ENCODE results near the gene NUBP2. TPM values are rescaled to one million over a fixed set of nuclear protein-coding genes. Genes with fewer than 3 reads are reported as not detected.

The NUBP2 gene
- total RNA-seq, 2 donors from 2014 or later: 47.9 to 81.8 TPM

DNA sequence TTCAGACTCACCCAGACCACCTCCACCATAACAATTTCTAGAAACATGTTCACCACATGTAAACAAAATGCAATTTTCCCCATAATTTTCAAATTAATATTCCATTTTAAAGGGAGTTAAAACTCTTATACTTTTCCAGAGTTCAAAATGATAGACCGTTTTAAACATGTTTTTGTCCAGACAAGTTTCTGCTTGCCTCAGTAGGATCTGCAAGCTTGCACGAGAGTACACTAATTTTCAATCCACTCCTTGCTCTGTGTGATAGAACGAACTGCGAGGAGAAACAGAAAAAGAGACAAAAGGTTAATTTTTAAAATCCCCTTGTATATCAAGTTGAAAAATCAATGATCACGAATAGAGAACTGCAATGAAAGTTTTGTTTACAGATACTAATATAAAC lies 51.3 kb downstream of the NUBP2 start:
- ATAC-seq: no peak
- no peaks in the 10 kb centered on the region for H3K9me3 Mint-ChIP-seq
- H3K27me3 Mint-ChIP-seq: no peaks in the 10 kb centered on the region
- H3K36me3 Mint-ChIP-seq: no peaks in the 10 kb centered on the region
- no peak overlapping the region for H3K4me3 Mint-ChIP-seq
- DNase-seq (ENCODE audit: low spot score): no peak
- H3K4me1 Mint-ChIP-seq (ENCODE audit: low read depth in 2 of 2): peaks cover 0 to 11% of the 10 kb centered on the region in 2 donors
- no peak overlapping the region for H3K27ac Mint-ChIP-seq

Other genes starting within 250 kb of the NUBP2 start
- gene TMEM204, start 249.3 kb upstream of the NUBP2 start, total RNA-seq: 10 to 100 TPM in 1 of 2 donors, 1 to 10 TPM in 1; 2.8 to 10.7 TPM
- gene IFT140, start 170.9 kb upstream of the NUBP2 start, total RNA-seq: 1 to 10 TPM; 5.1 to 7.0 TPM
- 10 to 100 TPM; 33.3 to 35.3 TPM for gene CRAMP1, start 170.6 kb upstream of the NUBP2 start, total RNA-seq
- gene JPT2, start 104.7 kb upstream of the NUBP2 start, total RNA-seq: 10 to 100 TPM; 56.1 to 61.1 TPM
- 100 to 1,000 TPM in 1 of 2 donors, 10 to 100 TPM in 1; 92.8 to 132 TPM for gene MAPK8IP3, start 76.8 kb upstream of the NUBP2 start, total RNA-seq
- gene NME3, start 11.4 kb upstream of the NUBP2 start, total RNA-seq: 10 to 100 TPM; 37.4 to 46.4 TPM
- gene EME2, start 10.2 kb upstream of the NUBP2 start, total RNA-seq: 10 to 100 TPM; 34.8 to 55.0 TPM
- gene MRPS34, start 9.8 kb upstream of the NUBP2 start, total RNA-seq: 100 to 1,000 TPM in 1 of 2 donors, 10 to 100 TPM in 1; 98.1 to 192 TPM
- gene SPSB3, start 389 bp upstream of the NUBP2 start, total RNA-seq: 10 to 100 TPM; 26.9 to 30.1 TPM
- gene IGFALS, start 10.7 kb downstream of the NUBP2 start, total RNA-seq: under 1 TPM in 1 of 2 donors, not detected in 1; 0.12 TPM
- 10 to 100 TPM; 39.5 to 47.5 TPM for gene HAGH, start 43.9 kb downstream of the NUBP2 start, total RNA-seq
- 10 to 100 TPM; 13.9 to 14.5 TPM for gene FAHD1, start 44.2 kb downstream of the NUBP2 start, total RNA-seq
- gene MEIOB, start 89.2 kb downstream of the NUBP2 start, total RNA-seq: not detected
- gene HS3ST6, start 135.5 kb downstream of the NUBP2 start, total RNA-seq: not detected
- 10 to 100 TPM; 24.3 to 24.7 TPM for gene MSRB1, start 160.2 kb downstream of the NUBP2 start, total RNA-seq
- gene RPL3L, start 171.7 kb downstream of the NUBP2 start, total RNA-seq: 1 to 10 TPM in 1 of 2 donors, not detected in 1; 1.5 TPM
- gene NDUFB10, start 176.6 kb downstream of the NUBP2 start, total RNA-seq: 100 to 1,000 TPM in 1 of 2 donors, 10 to 100 TPM in 1; 95.0 to 103 TPM
- 1,000 to 10,000 TPM; 2,056 to 2,952 TPM for gene RPS2, start 181.9 kb downstream of the NUBP2 start, total RNA-seq
- not detected for gene RNF151, start 183.9 kb downstream of the NUBP2 start, total RNA-seq
- gene TBL3, start 189.1 kb downstream of the NUBP2 start, total RNA-seq: 10 to 100 TPM; 39.3 to 78.3 TPM
- gene NOXO1, start 198.5 kb downstream of the NUBP2 start, total RNA-seq: not detected
- 10 to 100 TPM; 31.9 to 41.7 TPM for gene GFER, start 201.2 kb downstream of the NUBP2 start, total RNA-seq
- 10 to 100 TPM; 21.3 to 43.6 TPM for gene SYNGR3, start 207.0 kb downstream of the NUBP2 start, total RNA-seq
- gene ZNF598, start 226.9 kb downstream of the NUBP2 start, total RNA-seq: 100 to 1,000 TPM in 1 of 2 donors, 10 to 100 TPM in 1; 83.1 to 163 TPM
- gene NPW, start 236.8 kb downstream of the NUBP2 start, total RNA-seq: 1 to 10 TPM; 1.5 to 3.5 TPM
- gene NHERF2, start 243.9 kb downstream of the NUBP2 start, total RNA-seq: 1 to 10 TPM; 3.8 to 4.5 TPM

Data from natural killer cell treated with Interleukin-12 subunit alpha and Interleukin-12 subunit beta and Interleukin-15 and Interleukin-18, amount 100 ng/mL, for 72 hours (primary cell).